IMR-90 (cell line): Measurements from ENCODE around the gene SH2D1B. TPM values are rescaled to one million over a fixed set of nuclear protein-coding genes. Genes with fewer than 3 reads are reported as not detected.

ENCODE experiments used
- ATAC-seq: fragments of 200-7000 bp; cut with Tn5 transposase; 2 replicates; pipeline ENCODE4 v1.9.1; 2020; ENCODE audit warnings: low read depth, mild to moderate bottlenecking, moderate library complexity
- BruUV-seq: library from RNA; stranded (reverse); fragments of 400-500 nt; replicated peaks from 2 replicates; lab custom pipeline; 2021; lab: Mats Ljungman, UMichigan
- CTCF ChIA-PET: fragments of 300-600 bp; formaldehyde crosslinking; extraction: SDS; loops from one replicate; lab custom pipeline; 2021; ENCODE audit warnings: antibody characterized with exemption; lab: Yijun Ruan, JAX
- POLR2A ChIA-PET: fragments of 300-600 bp; sonication (Branson Sonifier 250); formaldehyde crosslinking; loops from one replicate; lab custom pipeline; 2022; ENCODE audit warnings: antibody characterized with exemption; ENCODE audit not compliant: unreplicated experiment; lab: Charles Lee
- DNase-seq: peaks from one replicate; pipeline ENCODE4 v3.0.0; 2013
- H2AFZ ChIP-seq: replicated peaks from 2 replicates; pipeline ENCODE3; 2013; ENCODE audit warnings: low read length, mild to moderate bottlenecking; ENCODE audit not compliant: poor library complexity
- H2AK5ac ChIP-seq: 2 replicates; pipeline ENCODE4 v1.6.1; 2013; ENCODE audit warnings: low read depth, low read length, inconsistent platforms
- H2AK9ac ChIP-seq: replicated peaks from 2 replicates; pipeline ENCODE3; 2013; ENCODE audit warnings: mild to moderate bottlenecking, low read depth, low read length, moderate library complexity; ENCODE audit not compliant: poor library complexity
- H2BK120ac ChIP-seq: 2 replicates; pipeline ENCODE4 v1.6.1; 2013; ENCODE audit warnings: low read depth, low read length, inconsistent platforms
- H2BK15ac ChIP-seq: 3 replicates; pipeline ENCODE4 v1.6.1; 2013; ENCODE audit warnings: low read depth, low read length, inconsistent platforms
- H2BK20ac ChIP-seq: 2 replicates; pipeline ENCODE4 v1.6.1; 2013; ENCODE audit warnings: low read depth, mild to moderate bottlenecking, inconsistent platforms, low read length, moderate library complexity
- H2BK5ac ChIP-seq: 2 replicates; pipeline ENCODE4 v1.6.1; 2013; ENCODE audit warnings: mild to moderate bottlenecking, low read depth, low read length, inconsistent platforms; ENCODE audit not compliant: poor library complexity, severe bottlenecking
- H3K14ac ChIP-seq: replicated peaks from 2 replicates; pipeline ENCODE4 v1.6.1; 2013; ENCODE audit warnings: low read depth, low read length, inconsistent platforms
- H3K18ac ChIP-seq: 2 replicates; pipeline ENCODE4 v1.6.1; 2013; ENCODE audit warnings: low read depth, low read length, control low read depth
- H3K23ac ChIP-seq: 2 replicates; pipeline ENCODE4 v1.6.1; 2013; ENCODE audit warnings: low read depth, low read length, inconsistent platforms
- H3K27ac ChIP-seq: 2 replicates; pipeline ENCODE4 v1.5.1; 2013; ENCODE audit warnings: mild to moderate bottlenecking, control low read depth, low read length; ENCODE audit not compliant: insufficient read depth
- H3K27me3 ChIP-seq: 2 replicates; pipeline ENCODE4 v1.6.1; 2013; ENCODE audit warnings: low read length; ENCODE audit not compliant: control insufficient read depth, insufficient read depth
- H3K36me3 ChIP-seq: 2 replicates; pipeline ENCODE4 v1.6.1; 2013; ENCODE audit warnings: low read length, mixed read lengths; ENCODE audit not compliant: control insufficient read depth, insufficient read depth
- H3K4ac ChIP-seq: 2 replicates; pipeline ENCODE4 v1.6.1; 2013; ENCODE audit warnings: low read depth, low read length, inconsistent platforms
- H3K4me1 ChIP-seq: 2 replicates; pipeline ENCODE4 v1.6.1; 2013; ENCODE audit warnings: low read length, mixed read lengths; ENCODE audit not compliant: control insufficient read depth, insufficient read depth
- H3K4me2 ChIP-seq: 2 replicates; pipeline ENCODE4 v1.6.1; 2013; ENCODE audit warnings: low read depth, mild to moderate bottlenecking, control low read depth, low read length, moderate library complexity
- H3K4me3 ChIP-seq: 2 replicates; pipeline ENCODE4 v1.5.1; 2013; ENCODE audit warnings: low read depth, mild to moderate bottlenecking, control low read depth, low read length, moderate library complexity; ENCODE audit not compliant: insufficient read depth
- H3K56ac ChIP-seq: 2 replicates; pipeline ENCODE4 v1.6.1; 2013; ENCODE audit warnings: low read length, inconsistent platforms; ENCODE audit not compliant: insufficient read depth; ENCODE audit errors: extremely low read depth
- H3K79me1 ChIP-seq, 2 experiments: 2 replicates each; pipeline ENCODE4 v1.6.1; 2013; ENCODE audit warnings: low read length in 2 of 2, inconsistent platforms in 1 of 2, low read depth in 1 of 2
- H3K9ac ChIP-seq: 2 replicates; pipeline ENCODE4 v1.6.1; 2013; ENCODE audit warnings: low read depth, low read length, control low read depth
- H3K9me1 ChIP-seq: 2 replicates; pipeline ENCODE4 v1.6.1; 2013; ENCODE audit warnings: low read length, inconsistent platforms; ENCODE audit not compliant: insufficient read depth
- H3K9me3 ChIP-seq: 2 replicates; pipeline ENCODE4 v1.6.1; 2013; ENCODE audit warnings: low read length; ENCODE audit not compliant: control insufficient read depth, insufficient read depth
- H4K20me1 ChIP-seq: 2 replicates; pipeline ENCODE4 v1.6.1; 2013; ENCODE audit warnings: low read length, inconsistent platforms; ENCODE audit not compliant: insufficient read depth
- H4K5ac ChIP-seq: 2 replicates; pipeline ENCODE4 v1.6.1; 2013; ENCODE audit warnings: mild to moderate bottlenecking, low read depth, low read length, control low read depth
- H4K8ac ChIP-seq, 2 experiments: 2 replicates each; pipeline ENCODE4 v1.6.1; 2013; ENCODE audit warnings: low read depth in 2 of 2, low read length in 2 of 2, control low read depth in 1 of 2, inconsistent platforms in 1 of 2
- H4K91ac ChIP-seq: 2 replicates; pipeline ENCODE4 v1.6.1; 2013; ENCODE audit warnings: low read depth, low read length, inconsistent platforms; ENCODE audit not compliant: insufficient read depth
- BHLHE40 ChIP-seq: fragments of 150-350 bp; IDR thresholded peaks from 2 replicates; pipeline ENCODE4 v1.6.1; 2016; ENCODE audit warnings: mild to moderate bottlenecking, low read depth, low read length
- CHD1 ChIP-seq: IDR thresholded peaks from 2 replicates; pipeline ENCODE4 v1.6.1; 2012; ENCODE audit warnings: low read depth, low read length, improper control_type of control experiment
- FOS ChIP-seq: fragments of 150-350 bp; IDR thresholded peaks from 2 replicates; pipeline ENCODE4 v1.6.1; 2016; ENCODE audit warnings: low read depth, low read length
- MAFK ChIP-seq: IDR thresholded peaks from 2 replicates; pipeline ENCODE4 v1.6.1; 2012; ENCODE audit warnings: low read depth, low read length, improper control_type of control experiment
- MAZ ChIP-seq: IDR thresholded peaks from 2 replicates; pipeline ENCODE4 v1.6.1; 2012; ENCODE audit warnings: low read depth, mild to moderate bottlenecking, low read length, improper control_type of control experiment, moderate library complexity, borderline replicate concordance
- MXI1 ChIP-seq: IDR thresholded peaks from 2 replicates; pipeline ENCODE4 v1.6.1; 2012; ENCODE audit warnings: low read depth, mild to moderate bottlenecking, low read length, moderate library complexity, borderline replicate concordance
- NFE2L2 ChIP-seq: fragments of 150-350 bp; IDR thresholded peaks from 2 replicates; pipeline ENCODE4 v1.6.1; 2016; ENCODE audit warnings: low read depth, mild to moderate bottlenecking, low read length
- POLR2A ChIP-seq: IDR thresholded peaks from 2 replicates; pipeline ENCODE4 v1.6.1; 2012; ENCODE audit warnings: mild to moderate bottlenecking, low read depth, low read length
- RAD21 ChIP-seq: IDR thresholded peaks from 2 replicates; pipeline ENCODE4 v1.6.1; 2012; ENCODE audit warnings: low read length, improper control_type of control experiment
- RCOR1 ChIP-seq: IDR thresholded peaks from 2 replicates; pipeline ENCODE4 v1.6.1; 2012; ENCODE audit warnings: mild to moderate bottlenecking, low read length, improper control_type of control experiment; ENCODE audit not compliant: insufficient replicate concordance
- RFX5 ChIP-seq: IDR thresholded peaks from 2 replicates; pipeline ENCODE4 v1.8.0; 2012; ENCODE audit warnings: low read depth, mild to moderate bottlenecking, low read length, moderate library complexity
- WGBS, 2 experiments: methylation state at CpG; one replicate each; pipeline versions ENCODE4 v1.1.5 to v1.1.7; 2013; ENCODE audit warnings: missing lambda C conversion rate in 2 of 2; ENCODE audit not compliant: insufficient read length in 1 of 2; ENCODE audit errors: extremely low coverage in 2 of 2; 5-methylcytosine and 5-hydroxymethylcytosine counted together
- dilution Hi-C: fragments of 300-500 bp; cut with HindIII; formaldehyde crosslinking; loops from one replicate; pipeline ENCODE4 v1.14.3; 2018; ENCODE audit warnings: low sequenced_read_pairs; ENCODE audit not compliant: unreplicated experiment
- in situ Hi-C: fragments of 300-500 bp; cut with MboI; formaldehyde crosslinking; loops from 3 replicates; pipeline ENCODE4 v1.14.3; 2019; ENCODE audit warnings: low sequenced_read_pairs, inconsistent platforms, mixed read lengths
- intact Hi-C: fragments of 100-400 bp; cut with micrococcal nuclease; formaldehyde crosslinking; loops from 2 replicates; pipeline ENCODE4 v1.10.0; 2022
- polyA plus RNA-seq, 3 experiments: library from polyadenylated mRNA; depleted of rRNA; stranded (reverse); fragments of >200 nt; gene quantifications; 2 replicates each; pipeline ENCODE4 v1.2.3, GENCODE V29; 2012; ENCODE audit warnings: low replicate concordance in 1 of 3
- total RNA-seq: library from RNA; depleted of rRNA; stranded (reverse); fragments of >200 nt; gene quantifications from 2 replicates; pipeline ENCODE4 v1.2.3, GENCODE V29; 2012
- TF ChIP-seq, protein P1 (sequence below): conservative IDR thresholded peaks from 2 replicates; pipeline ENCODE4 v1.5.1; 2012; ENCODE audit warnings: mild to moderate bottlenecking, low read depth, low read length, improper control_type of control experiment
- TF ChIP-seq, protein P2 (sequence below): fragments of 150-350 bp; IDR thresholded peaks from 2 replicates; pipeline ENCODE4 v1.6.1; 2016; ENCODE audit warnings: low read depth, mild to moderate bottlenecking, low read length, moderate library complexity, borderline replicate concordance
- TF ChIP-seq, protein P3 (sequence below): fragments of 150-350 bp; IDR thresholded peaks from 2 replicates; pipeline ENCODE4 v1.6.1; 2017; ENCODE audit warnings: mild to moderate bottlenecking, antibody characterized with exemption, low read length, low read depth

SH2D1B gene
- total and polyA plus RNA-seq, 2 of the 4 experiments (the other 2 are of a cell fraction) = 0.03 to 0.18 TPM

DNA sequence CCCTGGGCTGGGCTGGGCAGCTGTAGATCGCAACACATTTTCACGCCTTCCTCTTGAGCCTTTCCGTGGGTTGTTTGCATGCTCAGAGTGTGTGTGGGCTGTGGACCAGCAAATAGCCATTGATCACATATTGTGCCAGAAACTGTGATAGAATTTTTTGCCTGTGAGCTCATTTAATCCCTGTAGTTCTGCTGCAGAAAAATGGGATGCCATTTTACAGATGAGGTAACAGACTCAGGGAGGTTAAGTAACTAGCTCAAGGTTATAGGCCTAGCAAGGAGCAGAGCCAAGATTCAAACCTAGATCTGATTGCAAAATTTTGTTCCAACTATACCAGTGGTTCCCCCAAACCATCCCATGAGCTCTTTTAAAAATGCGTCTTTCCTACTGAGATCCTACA, 45.8 kb downstream of the SH2D1B start:
- no peak overlapping the region for H3K14ac ChIP-seq
- no peak overlapping the region for H3K4me2 ChIP-seq
- no CpG with 5 or more reads among the region's 4 CpGs for WGBS, 2 experiments
- dilution Hi-C loops = no loop called here
- no peak overlapping the region for H3K4ac ChIP-seq
- ChIA-PET CTCF (interaction anchor here (1.1 kb wide), 1 partner anchor 21 kb away, joined by 3 read pairs; no protein-coding TSS in a partner anchor), POLR2A (no interaction called here)
- DNase-seq = no peak
- no peak overlapping the region for H4K8ac ChIP-seq
- in situ Hi-C loops = no loop called here
- H4K5ac ChIP-seq = no peak overlapping the region
- no peak overlapping the region for H2AK5ac ChIP-seq
- H3K27me3 ChIP-seq = peaks cover 20% of the 10 kb centered on the region
- H4K91ac ChIP-seq = no peak overlapping the region
- no peak overlapping the region for H2BK120ac ChIP-seq
- H3K23ac ChIP-seq = no peak overlapping the region
- TF ChIP-seq NFE2L2 (no peak), RAD21 (no peak), MAFK (no peak), RCOR1 (no peak), POLR2A (no peak), MXI1 (no peak), BHLHE40 (no peak), RFX5 (no peak), FOS (no peak), CHD1 (no peak), MAZ (no peak)
- TF ChIP-seq, protein P1, sequence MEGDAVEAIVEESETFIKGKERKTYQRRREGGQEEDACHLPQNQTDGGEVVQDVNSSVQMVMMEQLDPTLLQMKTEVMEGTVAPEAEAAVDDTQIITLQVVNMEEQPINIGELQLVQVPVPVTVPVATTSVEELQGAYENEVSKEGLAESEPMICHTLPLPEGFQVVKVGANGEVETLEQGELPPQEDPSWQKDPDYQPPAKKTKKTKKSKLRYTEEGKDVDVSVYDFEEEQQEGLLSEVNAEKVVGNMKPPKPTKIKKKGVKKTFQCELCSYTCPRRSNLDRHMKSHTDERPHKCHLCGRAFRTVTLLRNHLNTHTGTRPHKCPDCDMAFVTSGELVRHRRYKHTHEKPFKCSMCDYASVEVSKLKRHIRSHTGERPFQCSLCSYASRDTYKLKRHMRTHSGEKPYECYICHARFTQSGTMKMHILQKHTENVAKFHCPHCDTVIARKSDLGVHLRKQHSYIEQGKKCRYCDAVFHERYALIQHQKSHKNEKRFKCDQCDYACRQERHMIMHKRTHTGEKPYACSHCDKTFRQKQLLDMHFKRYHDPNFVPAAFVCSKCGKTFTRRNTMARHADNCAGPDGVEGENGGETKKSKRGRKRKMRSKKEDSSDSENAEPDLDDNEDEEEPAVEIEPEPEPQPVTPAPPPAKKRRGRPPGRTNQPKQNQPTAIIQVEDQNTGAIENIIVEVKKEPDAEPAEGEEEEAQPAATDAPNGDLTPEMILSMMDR = no peak
- TF ChIP-seq, protein P2, sequence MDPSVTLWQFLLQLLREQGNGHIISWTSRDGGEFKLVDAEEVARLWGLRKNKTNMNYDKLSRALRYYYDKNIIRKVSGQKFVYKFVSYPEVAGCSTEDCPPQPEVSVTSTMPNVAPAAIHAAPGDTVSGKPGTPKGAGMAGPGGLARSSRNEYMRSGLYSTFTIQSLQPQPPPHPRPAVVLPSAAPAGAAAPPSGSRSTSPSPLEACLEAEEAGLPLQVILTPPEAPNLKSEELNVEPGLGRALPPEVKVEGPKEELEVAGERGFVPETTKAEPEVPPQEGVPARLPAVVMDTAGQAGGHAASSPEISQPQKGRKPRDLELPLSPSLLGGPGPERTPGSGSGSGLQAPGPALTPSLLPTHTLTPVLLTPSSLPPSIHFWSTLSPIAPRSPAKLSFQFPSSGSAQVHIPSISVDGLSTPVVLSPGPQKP = no peak
- TF ChIP-seq, protein P3, sequence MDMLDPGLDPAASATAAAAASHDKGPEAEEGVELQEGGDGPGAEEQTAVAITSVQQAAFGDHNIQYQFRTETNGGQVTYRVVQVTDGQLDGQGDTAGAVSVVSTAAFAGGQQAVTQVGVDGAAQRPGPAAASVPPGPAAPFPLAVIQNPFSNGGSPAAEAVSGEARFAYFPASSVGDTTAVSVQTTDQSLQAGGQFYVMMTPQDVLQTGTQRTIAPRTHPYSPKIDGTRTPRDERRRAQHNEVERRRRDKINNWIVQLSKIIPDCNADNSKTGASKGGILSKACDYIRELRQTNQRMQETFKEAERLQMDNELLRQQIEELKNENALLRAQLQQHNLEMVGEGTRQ = no peak
- no peaks in the 10 kb centered on the region for H3K36me3 ChIP-seq
- no peak overlapping the region for H2BK15ac ChIP-seq
- no peak overlapping the region for H3K27ac ChIP-seq
- no peaks in the 10 kb centered on the region for H4K20me1 ChIP-seq
- H2AFZ ChIP-seq = no peak overlapping the region
- H3K18ac ChIP-seq = no peak overlapping the region
- no peak for ATAC-seq
- H3K56ac ChIP-seq = no peak overlapping the region
- H3K4me3 ChIP-seq = no peak overlapping the region
- no peaks in the 10 kb centered on the region for H3K4me1 ChIP-seq
- no peak overlapping the region for H3K9ac ChIP-seq
- H2AK9ac ChIP-seq = no peak overlapping the region
- no peaks in the 10 kb centered on the region; the same call in 1 of the 2 replicates for H3K9me1 ChIP-seq
- no TSS peak for BruUV-seq
- intact Hi-C loops = no loop called here
- H3K9me3 ChIP-seq = no peaks in the 10 kb centered on the region
- H2BK20ac ChIP-seq = no peak overlapping the region
- H2BK5ac ChIP-seq = no peak overlapping the region
- H3K79me1 ChIP-seq = no peaks in the 10 kb centered on the region
